HepG2 (cell line): ENCODE measurements around the gene NCKIPSD. TPM values are rescaled to one million over a fixed set of nuclear protein-coding genes. Genes with fewer than 3 reads are reported as not detected.

Source experiments
- DNMT1 ChIP-seq: sonication (generic); formaldehyde crosslinking; IDR thresholded peaks from 2 replicates; pipeline ENCODE4 v1.5.1; 2020; ENCODE audit warnings: mild to moderate bottlenecking, missing genetic modification reagents
- NR0B2 ChIP-seq: sonication (generic); formaldehyde crosslinking; IDR thresholded peaks from 2 replicates; pipeline ENCODE4 v1.4.0; 2020; ENCODE audit warnings: mild to moderate bottlenecking, missing genetic modification reagents
- PRDM10 ChIP-seq: sonication (generic); formaldehyde crosslinking; IDR thresholded peaks from 2 replicates; pipeline ENCODE4 v1.4.0; 2020; ENCODE audit warnings: low read depth, missing genetic modification reagents
- ZBTB14 ChIP-seq: sonication (generic); formaldehyde crosslinking; IDR thresholded peaks from 2 replicates; pipeline ENCODE4 v1.4.0; 2020; ENCODE audit warnings: missing genetic modification reagents
- ZNF407 ChIP-seq: sonication (generic); formaldehyde crosslinking; IDR thresholded peaks from one replicate; pipeline ENCODE4 v1.5.1; 2020; ENCODE audit warnings: mild to moderate bottlenecking, missing genetic modification reagents; ENCODE audit errors: not compliant biosample characterization
- ZNF609 ChIP-seq: sonication (generic); formaldehyde crosslinking; IDR thresholded peaks from 2 replicates; pipeline ENCODE4 v1.4.0; 2020; ENCODE audit warnings: mild to moderate bottlenecking, missing genetic modification reagents, borderline replicate concordance
- polyA plus RNA-seq, 8 experiments: library from polyadenylated mRNA; depleted of rRNA in 3 of 8; stranded (reverse) in 7 of 8; unstranded in 1 of 8; fragments of >200 nt; fragmentation: Illumina TruSeq in 4 of 8; extraction: Trizol in 4 of 8; gene quantifications; 2 replicates each; pipeline versions ENCODE4 v1.2.1 to v1.2.3, GENCODE V29; 2011 to 2016; ENCODE audit warnings: low read depth in 4 of 8, missing spikeins in 1 of 8, mixed read lengths in 1 of 8; ENCODE audit not compliant: insufficient read depth in 1 of 8
- total RNA-seq, 5 experiments: library from RNA; depleted of rRNA; stranded (reverse); fragments of >200 nt; fragmentation: Illumina TruSeq; extraction: Trizol; gene quantifications; 2 replicates each; pipeline ENCODE4 v1.2.3, GENCODE V29; 2016; ENCODE audit warnings: low read depth in 1 of 5

Gene NCKIPSD
- total and polyA plus RNA-seq, 2 of the 13 experiments (the other 11 are each of a cell fraction or from before 2014, with no cell fraction given), result 13.5 to 35.2 TPM

GRCh38 chr3:48662753-48663488, 22.8 kb downstream of the NCKIPSD start, which contains the start of gene CELSR3 (continued):
- TF ChIP-seq ZNF407 (peak; percentile 9), NR0B2 (CRISPR knock-in tag) (no peak), PRDM10 (peak; percentile 99), ZBTB14 (no peak), DNMT1 (CRISPR knock-in tag) (peak; percentile 68; the same call in 1 of the 2 replicates), ZNF609 (CRISPR knock-in tag) (no peak; the same call in 1 of the 2 replicates)
